VCaP (cell line): Measurements from ENCODE around the gene ZP4.

ENCODE experiments used
- H3K27ac ChIP-seq: fragments of 450-650 bp; 2 replicates; pipeline ENCODE4 v1.5.1; 2017
- CTCF ChIP-seq: fragments of 450-650 bp; conservative IDR thresholded peaks from 2 replicates; pipeline ENCODE4 v1.5.1; 2017; ENCODE audit warnings: mild to moderate bottlenecking, moderate library complexity

ZP4 gene

GRCh38 chr1:237894131-237894530 is 3.4 kb upstream of the ZP4 start:
- no peak overlapping the region for H3K27ac ChIP-seq

DNA sequence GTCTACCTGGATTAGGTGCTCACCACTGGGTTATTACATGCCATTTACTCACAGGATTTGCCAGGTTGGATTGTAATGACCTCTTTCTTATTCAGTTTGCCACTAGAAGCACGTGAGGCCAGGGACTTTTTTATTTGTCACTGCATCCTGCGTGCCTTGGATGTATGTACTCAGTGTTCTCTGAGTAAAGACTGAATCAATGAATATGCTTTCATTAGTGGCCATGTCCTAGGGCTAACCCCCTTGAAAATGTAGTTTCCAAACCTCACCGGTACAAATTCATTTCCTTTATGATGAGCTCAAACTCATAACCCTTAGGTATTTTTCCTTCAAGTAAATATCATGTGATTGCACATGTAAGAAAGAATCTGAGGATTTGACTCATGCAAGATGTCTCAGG is 1.3 kb upstream of the ZP4 start:
- H3K27ac ChIP-seq = no peak overlapping the region
- no peak for TF ChIP-seq CTCF

More at GRCh38 chr1:237894131-237894530, 3.4 kb upstream of the ZP4 start:
- TF ChIP-seq CTCF = no peak

DNA sequence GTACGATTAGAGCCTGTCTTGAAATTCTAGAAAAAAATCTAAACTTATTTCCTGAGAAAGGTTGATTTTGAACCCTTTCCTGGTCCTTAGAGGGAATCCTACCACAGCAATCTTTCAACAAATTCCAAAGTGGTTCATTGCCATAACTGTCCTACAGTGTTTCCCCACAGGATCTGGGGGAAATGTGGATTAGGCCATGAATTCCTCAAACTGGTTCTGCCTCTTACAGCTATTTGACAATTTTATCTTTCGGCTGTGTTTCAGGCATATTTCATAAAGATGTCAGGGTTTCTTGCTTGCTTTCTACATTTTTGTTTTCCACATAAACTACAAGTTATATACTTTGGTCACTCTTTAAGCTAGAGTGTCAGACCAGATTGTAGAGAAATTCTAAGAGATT is 544 bp upstream of the ZP4 start:
- no peak for TF ChIP-seq CTCF
- no peak overlapping the region for H3K27ac ChIP-seq

GRCh38 chr1:237890416-237890815 is 306 bp downstream of the ZP4 start:
- no peak overlapping the region for H3K27ac ChIP-seq
- no peak for TF ChIP-seq CTCF

DNA sequence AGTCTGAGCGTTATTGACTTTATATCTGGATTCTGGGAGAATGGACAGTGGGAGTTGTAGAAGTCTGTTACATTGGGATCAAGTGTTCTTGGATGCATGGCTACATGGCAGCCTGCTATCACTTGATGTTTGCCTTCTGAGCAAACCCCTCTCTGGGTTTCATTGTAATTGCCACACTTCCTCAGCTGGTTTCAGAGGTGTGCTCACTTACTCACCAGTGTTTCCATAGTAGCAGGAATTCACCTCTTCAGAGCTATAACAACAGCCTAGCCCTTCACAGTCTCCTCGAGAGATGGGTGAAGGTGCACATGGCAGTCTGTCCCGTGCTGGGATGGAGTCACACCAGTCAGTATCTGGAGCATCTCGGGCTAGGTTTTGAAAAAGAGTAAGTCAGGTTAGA is 2.6 kb downstream of the ZP4 start:
- no peak for TF ChIP-seq CTCF
- H3K27ac ChIP-seq = no peak overlapping the region

- H3K27ac ChIP-seq = no peak overlapping the region
- no peak for TF ChIP-seq CTCF
These were observed 3.2 kb downstream of the ZP4 start for GRCh38 chr1:237887542-237887941.

GRCh38 chr1:237884237-237884636 is 6.5 kb downstream of the ZP4 start:
- TF ChIP-seq CTCF = no peak
- no peak overlapping the region for H3K27ac ChIP-seq

- TF ChIP-seq CTCF = no peak
- H3K27ac ChIP-seq = no peak overlapping the region
These were observed 11.5 kb downstream of the ZP4 start for GRCh38 chr1:237879195-237879594.
